ENCODE data around the gene DAZAP2.
"Not testable (repeated sequence)": the region's sequence is repeated elsewhere in the genome, so short reads cannot be mapped to it uniquely, and the experiment has no call there.

The DAZAP2 gene

DNA sequence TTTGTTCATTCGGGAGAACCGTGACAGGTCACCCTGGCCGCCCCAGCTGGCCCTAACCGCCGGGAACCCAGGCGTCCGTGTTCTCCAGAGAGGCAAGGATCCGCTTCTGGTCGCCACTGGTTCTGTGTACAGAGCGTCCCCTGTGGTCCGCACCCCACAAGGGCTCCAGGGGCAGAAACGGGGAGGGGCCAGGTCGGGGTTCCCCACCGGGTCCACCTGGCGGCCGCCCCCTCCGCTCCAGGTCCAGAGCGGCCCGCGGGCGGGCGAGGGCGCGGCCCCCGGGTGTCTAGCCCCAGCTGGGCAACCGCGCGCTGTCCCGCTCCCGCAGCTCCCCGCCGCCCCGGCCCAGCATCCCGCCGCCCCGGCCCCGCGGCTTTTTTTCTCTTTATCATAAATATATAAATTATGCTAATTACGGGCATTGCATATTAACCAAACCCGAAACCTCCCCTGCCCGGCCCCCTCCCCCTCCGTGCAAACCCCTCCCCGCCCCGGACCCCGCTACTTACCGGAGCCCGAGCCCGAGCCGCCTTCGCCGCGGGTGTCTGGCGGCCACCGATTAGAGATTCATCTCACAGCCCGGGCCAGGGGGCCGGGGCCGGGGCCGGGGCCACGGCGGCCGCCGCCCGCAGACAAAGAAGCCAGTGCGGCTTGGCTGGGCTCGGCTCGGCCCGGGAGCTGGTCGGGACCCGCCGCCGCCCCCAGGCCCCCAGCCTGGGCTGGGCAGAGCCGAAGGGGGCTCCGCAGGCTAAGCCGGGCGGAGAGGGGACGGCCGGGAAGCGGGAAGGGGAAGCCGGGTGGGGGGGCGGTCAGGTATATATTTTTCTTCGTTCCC, 21.3 kb upstream of the DAZAP2 start:
- no peak for DNase-seq (ENCODE audit: low read depth)

DNA sequence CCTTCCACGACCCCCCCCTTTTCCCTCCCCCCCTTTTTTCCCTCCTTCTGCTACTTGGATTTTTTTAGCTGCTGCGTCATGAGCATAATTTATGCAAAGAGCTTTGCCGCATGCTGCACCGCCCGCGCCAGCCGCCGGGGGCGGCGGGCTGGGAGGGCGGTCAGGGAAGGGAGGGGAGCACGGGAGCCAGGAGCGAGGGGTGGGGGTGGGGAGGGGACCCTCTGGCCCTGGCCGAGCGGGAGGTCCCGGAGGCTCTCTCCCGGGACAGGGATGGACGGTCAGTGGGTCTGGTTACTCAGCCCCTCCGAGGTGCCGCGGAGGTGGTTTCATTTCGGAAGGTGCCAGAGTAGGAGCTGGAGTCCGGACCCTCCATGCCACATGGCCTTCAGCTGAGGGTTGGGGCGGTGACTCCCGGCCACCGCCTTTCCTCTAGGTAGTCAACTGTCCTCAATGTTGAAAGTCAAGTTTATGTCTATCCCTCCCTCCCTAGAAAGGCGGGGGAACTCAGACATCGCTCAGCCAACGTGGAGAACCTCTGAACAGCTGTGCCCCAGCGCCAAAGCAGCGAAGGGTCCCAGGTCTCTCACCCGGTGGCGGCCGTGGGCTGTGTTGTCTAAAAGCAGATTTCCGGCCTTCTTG, 20.5 kb upstream of the DAZAP2 start, which contains the start of gene POU6F1:
Gene POU6F1 (minus strand): TSS at position 95 of the 639 bp plus-strand sequence. CDS start 11,226 bp downstream, outside the sequence.
- DNase-seq (ENCODE audit: low read depth) = peak; percentile 44

DNA sequence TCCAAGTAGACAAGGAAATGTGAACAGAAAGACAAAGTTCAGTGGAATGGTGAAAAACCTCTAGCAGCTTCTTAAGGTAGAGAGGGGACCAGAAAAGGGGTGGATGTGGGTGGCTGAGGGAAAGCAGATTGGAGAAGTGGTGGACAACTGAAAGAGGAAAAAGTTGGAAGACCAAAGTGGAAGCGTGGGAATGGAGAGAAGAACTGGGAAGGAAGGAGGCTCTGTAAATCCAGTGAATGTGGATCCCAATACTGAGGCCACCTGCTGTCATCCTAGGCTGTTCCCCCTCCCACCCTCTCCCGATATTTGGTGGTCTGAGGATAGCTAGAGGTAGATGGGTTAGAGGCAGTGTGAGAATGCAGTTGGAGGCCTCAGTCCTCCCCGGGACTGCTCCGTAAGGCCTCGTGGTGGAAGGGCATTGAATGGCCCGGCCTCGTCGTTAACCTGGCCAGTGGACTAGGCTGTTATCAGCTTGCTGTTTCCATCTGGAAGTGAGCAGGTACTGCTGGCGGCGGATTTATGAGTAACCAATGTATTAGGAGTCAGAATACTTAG, 19.9 kb upstream of the DAZAP2 start:
- no peak for DNase-seq (ENCODE audit: low read depth)

DNA sequence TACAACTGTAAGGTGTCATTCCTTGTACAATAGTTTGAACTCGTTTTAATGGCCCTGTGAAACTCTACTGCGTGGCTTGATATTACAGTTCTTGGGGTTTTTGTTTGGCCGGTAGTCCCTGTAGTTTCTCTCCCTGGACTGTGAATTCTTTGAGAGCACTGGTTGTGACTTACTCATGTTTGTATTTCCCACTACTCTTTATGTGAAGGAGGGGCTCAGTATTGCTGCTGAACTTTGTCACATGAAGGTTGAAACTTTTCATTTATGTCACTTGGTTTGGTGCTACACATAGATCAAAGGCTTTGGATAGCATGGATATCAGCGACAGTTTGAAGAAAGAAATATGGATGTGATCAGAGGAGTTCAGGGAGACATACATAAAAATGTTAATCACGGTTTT, 19.3 kb upstream of the DAZAP2 start:
- no peak for DNase-seq (ENCODE audit: low read depth)

DNA sequence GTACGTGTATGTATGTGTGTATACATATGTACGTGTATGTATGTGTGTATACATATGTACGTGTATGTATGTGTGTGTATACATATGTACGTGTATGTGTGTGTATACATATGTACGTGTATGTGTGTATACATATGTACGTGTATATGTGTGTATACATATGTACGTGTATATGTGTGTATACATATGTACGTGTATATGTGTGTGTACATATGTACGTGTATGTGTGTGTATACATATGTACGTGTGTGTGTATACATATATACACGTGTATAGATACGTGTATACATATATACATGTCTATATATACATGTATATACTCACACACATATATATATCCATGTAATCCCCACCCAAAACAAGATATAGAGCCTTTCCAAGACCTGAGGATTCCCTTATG, 18.8 kb upstream of the DAZAP2 start:
- not testable (repeated sequence) for DNase-seq (ENCODE audit: low read depth)

DNA sequence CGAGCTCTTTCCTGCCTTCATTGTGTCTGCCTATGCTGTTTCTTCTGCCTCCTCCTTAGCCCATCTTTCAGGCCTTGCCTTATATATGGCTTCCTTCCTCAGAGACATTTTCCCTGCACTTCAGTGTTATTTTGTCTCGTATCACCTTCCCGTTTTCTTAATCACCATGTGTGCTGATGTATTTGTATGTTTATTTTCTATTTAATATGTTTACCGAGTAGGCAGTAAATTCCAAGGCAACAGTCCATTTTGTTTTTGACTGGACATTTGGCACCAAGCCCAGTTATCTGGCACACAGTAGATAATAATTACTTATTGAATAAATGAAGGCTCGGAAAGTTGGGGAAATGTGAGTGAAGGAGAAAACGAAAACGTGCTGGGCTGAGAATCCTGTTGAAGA, 16.2 kb upstream of the DAZAP2 start:
- no peak for DNase-seq (ENCODE audit: low read depth)

DNA sequence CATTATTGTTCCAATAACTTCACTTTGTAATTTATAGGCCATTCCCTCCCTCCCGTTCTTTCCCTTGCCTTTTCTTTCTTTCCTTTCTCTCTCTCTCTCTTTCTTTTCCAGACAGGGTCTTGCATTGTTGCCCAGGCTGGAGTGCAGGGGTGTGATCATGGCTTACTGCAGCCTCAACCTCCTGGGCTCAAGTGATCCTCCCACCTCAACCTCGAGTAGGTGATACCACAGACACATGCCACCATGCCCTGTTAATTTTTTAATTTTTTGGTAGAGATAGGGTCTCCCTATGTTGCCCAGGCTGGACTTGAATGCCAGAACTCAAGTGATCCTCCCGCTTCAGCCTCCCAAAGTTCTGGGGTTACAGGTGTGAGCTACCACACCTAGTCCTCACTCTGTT, 14.0 kb upstream of the DAZAP2 start:
- DNase-seq (ENCODE audit: low read depth) = no peak

DNA sequence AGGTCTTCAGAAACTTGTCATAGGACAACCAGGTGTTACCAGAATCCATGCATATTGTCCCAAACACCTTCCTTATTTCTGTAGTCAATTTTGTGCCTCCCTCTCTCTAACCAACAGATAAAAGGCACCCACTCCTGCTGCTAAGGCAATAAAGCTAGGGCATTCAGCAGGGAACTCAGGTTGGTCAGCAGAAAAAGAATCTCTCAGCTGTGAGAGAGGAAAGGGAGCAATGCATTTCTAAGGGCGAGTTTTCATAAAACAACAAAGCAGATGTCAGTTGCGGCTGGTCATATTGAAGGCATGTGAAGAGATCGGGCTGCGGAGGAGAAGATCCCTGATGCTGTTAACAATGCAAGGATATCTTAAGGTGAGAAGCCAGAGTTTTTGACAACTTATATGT, 13.4 kb upstream of the DAZAP2 start:
- no peak for DNase-seq (ENCODE audit: low read depth)

DNA sequence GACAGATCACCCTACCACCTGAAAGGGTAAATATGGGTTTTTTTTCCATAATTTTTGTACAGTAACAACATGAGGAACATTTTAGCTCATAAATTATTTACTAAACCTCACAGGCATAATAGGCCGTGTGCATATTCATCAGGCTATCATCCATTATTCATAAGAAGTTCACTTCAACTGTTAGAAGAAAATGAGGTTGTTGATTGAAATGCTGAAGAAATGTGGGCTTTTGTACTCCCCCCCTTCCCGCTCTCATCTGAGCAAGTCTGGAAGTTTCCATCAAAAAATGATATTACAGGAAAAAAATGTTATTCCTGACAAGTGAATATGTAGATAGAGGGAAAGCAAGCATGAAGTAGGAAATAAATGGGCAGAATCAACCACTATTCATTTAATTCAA, 12.9 kb upstream of the DAZAP2 start:
- DNase-seq (ENCODE audit: low read depth) = no peak

DNA sequence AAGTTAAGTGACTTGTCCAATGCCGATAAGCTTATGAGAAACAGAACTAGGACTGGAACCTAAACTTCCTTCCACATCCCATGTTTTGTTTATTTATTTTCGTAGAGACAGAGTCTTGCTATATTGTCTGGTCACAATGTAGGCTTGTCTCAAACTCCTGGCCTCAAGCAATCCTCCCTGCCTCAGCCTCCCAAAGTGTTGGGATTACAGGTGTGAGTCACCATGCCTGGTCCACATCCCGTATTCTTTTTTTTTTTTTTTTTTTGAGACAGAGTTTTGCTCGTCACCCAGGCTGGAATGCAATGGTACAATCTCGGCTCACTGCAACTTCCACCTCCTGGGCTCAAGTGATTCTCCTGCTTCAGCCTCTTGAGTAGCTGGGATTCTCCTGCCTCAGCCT, 11.5 kb upstream of the DAZAP2 start:
- DNase-seq (ENCODE audit: low read depth) = not testable (repeated sequence)

DNA sequence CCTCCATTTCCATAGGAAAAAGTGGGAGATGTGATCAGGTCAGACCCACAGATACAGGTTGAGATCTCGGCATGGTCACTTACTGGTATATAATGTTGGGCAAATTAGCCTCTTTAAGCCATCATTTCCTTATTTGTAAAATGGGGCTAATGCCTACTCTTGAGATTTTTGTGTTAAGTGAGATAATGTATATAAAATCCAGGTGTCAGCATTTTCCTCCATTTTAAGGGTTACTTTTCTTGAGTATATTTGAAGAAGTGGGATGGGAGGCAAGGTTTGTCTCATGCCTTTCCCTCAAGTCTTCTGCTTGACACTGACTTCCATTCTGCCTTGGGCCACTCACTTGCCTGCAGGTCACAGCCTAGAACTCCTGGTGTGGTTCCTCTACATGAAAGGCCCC, 10.7 kb upstream of the DAZAP2 start:
- no peak for DNase-seq (ENCODE audit: low read depth)

DNA sequence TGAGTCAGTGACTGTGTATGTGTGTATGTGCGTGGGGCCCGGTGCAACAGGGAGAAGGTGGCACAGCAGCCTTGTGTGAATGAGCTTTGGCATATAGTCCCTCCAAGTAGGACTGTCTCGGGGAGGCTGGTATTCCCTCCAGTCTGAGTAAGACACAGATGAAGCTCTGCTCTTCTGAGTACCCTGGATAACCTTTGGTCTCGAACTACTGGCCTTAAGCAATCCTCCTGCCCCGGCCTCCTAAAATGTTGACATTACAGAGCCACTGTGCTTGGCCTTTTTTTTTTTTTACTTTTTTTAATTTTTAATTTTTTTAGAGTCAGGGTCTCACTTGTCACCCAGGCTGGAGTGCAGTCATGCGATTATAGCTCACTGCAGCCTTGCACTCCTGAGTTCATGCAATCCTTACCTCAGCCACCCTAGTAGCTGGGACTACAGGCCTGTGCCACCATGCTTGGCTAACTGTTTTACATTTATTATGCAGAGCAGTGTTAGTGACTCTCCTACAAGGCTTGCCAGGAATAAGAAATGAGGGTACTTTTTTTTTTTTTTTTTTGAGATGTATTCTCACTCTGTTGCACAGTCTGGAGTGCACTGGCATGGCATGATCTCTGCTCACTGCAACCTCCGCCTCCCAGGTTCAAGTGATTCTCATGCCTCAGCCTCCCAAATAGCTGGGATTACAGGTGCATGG, 9.4 kb upstream of the DAZAP2 start:
- no peak for DNase-seq (ENCODE audit: low read depth)

DNA sequence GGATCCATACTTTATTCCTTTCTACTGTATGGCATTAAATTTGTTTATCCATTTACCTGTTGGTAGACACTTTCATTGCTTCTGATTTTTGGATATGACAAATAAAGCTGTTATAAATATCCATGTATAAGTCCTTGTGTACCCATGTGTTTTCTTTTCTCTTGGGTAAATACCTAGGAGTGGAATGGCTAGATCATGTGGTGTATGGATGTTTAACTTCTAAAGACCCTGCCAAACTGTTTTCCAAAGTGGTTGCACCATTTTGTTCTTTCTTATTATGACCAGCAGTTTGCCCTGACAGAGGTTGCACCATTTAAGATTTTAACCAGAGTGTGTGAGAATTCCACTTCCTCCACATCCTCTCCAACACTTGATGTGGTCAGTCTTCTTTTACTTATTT, 6.0 kb upstream of the DAZAP2 start:
- no peak for DNase-seq (ENCODE audit: low read depth)

DNA sequence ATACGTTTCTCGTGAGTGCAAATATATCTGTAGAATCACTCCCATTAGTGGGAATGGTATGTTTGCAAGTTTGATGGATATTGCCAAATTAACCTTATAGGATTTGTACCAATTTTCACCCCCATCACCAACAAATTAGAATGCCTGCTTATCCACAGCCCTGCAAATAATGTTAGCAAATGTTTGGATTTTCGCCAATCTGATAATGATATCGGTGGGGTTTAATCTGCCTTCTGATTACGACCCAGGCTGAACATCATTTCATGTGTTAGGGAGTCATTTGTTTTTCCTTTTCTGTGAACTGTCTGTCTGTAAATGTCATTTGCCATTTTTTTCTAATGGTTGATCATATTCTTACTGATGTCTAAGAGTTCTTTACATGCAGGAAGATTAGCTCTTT, 4.1 kb upstream of the DAZAP2 start:
- DNase-seq (ENCODE audit: low read depth) = no peak

DNA sequence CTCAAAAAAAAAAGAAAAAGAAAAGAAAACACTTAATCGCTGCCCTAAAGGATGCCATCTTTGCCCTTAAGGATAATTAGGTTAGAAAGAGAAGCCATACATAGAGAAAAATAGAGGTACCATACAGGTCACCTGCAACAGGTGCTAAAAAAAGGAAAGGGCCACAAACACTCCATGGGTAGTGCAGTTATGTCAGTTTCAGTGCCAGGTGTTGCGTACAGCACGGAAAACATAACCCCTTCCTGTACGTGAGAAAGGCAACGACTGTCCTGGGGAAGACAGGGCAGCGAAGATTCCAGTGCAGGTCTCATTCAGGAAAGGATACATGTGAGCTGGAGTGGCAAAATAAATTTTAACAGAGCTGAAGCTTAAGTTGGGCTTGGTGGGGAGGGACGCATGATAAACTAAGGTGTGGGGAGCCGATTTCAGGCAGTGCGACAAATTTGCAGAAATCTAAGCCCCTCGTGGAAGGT, 553 bp upstream of the DAZAP2 start:
- DNase-seq (ENCODE audit: low read depth) = no peak

DNA sequence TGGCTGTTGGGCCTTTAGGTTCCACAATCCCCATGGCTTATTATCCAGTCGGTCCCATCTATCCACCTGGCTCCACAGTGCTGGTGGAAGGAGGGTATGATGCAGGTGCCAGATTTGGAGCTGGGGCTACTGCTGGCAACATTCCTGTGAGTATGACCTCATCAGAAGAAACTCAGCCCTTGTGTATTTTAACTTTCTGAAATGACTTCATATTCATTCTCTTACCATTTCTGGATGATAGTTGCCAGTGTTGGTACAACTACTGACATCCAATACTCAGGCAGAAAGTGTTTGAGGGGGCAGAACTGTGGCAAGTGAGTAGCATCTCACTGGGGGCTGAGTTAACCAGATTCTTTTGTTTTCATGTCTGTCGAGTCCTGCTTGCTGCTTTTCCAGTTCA, 2.3 kb downstream of the DAZAP2 start:
- DNase-seq (ENCODE audit: low read depth) = no peak

DNA sequence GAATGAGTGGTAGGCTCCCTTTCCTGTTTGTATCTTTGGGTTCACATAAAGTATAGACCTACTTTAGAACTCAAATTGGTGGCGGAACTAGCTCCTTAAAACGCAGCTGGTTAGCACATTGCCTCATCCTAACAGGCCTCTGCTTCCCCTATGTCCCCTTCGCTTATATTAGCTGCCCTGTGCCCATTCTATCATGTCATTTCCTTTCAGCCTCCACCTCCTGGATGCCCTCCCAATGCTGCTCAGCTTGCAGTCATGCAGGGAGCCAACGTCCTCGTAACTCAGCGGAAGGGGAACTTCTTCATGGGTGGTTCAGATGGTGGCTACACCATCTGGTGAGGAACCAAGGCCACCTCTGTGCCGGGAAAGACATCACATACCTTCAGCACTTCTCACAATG, 3.5 kb downstream of the DAZAP2 start:
- no peak for DNase-seq (ENCODE audit: low read depth)

DNA sequence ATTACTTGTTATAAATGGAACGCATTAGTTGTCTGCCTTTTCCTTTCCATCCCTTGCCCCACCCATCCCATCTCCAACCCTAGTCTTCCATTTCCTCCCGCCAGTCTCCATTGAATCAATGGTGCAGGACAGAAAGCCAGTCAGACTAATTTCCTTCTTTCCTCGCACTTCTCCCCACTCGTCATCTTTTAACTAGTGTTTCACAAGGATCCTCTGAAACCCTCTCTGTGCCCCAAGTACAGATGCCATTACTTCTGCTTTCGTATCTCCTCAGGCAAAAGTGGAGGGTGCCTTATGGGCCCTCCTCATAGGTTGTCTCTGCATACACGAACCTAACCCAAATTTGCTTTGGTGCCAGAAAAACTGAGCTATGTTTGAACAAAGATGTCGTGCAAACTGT, 4.2 kb downstream of the DAZAP2 start:
- no peak for DNase-seq (ENCODE audit: low read depth)

DNA sequence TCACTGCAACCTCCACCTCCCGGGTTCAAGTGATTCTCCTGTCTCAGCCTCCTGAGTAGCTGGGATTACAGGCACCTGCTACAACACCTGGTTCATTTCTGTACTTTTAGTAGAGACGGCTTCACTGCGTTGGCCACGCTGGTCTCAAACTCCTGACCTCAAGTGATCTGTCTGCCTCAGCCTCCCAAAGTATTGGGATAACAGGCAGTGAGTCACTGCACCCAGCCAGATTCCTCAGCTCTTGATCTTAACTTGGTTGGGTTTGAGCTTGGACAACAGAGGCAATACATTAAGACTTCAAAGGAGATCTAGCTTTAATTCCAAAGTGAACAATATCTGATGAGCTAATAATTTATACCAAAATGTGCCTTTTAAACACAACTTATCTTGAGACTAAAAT, 5.6 kb downstream of the DAZAP2 start:
- no peak for DNase-seq (ENCODE audit: low read depth)

DNA sequence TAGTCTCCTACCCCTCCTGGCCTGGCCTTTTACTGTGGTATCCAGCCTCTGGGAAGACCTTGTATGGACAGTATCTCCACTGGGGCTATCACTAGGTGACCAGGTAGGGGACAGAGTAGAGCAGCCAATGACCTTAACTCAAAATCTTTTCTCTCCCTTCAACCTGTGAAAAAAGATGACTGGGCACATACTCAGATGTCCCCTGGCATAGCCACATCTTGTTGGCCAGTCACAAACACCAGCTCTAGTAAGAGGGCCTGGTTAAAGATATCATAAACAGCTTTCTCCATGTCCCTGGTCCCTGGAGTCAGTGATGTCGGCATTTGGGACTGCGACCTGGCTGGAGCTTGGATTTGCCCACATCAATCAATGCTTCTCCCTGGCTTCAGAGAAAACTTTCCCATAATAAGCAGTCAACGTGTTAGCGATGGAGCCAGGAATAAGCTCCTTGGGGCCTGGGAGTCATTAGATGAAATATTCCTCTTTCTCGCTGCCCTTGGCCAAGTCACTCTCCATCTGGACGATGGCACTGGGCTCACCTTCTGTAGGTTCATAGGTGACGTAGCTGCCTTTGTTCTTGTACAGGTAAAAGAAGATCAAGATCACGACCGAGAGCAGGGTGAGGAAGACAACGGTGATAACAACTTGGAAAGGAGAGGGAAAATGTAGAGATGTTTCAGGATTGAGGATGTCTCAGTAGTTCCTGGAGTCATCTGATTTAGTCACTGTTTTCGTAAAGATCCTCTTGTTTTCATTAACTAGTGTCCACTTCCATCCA, 7.0 kb downstream of the DAZAP2 start:
- no peak for DNase-seq (ENCODE audit: low read depth)

DNA sequence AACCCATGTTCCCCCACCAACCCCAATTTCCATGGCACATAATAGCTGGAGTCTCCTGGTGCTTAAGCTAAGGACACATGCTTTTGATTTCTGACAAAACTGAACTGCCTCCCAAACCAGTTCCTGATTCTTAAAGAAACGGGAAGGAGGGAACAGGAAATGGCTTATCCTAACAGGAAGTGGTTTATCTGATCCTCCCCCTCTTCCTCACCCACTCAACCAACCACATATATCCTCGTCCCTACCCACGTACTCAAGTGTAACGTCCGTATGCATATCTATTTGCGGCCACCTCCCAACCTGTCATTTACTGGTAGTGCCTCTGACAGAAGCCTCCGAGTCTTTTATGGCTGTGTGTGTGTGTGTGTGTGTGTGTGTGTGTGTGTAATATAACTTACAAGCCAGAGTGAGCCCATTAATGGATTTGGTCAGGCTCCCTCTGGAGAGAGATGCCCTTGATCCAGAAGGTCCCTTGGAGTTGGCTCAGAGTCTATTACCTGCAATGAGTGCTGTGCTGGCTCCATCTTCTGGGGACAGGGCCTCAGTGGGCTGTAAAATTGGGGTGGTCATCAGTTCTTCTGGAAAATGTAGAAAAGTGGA, 7.7 kb downstream of the DAZAP2 start:
- no peak for DNase-seq (ENCODE audit: low read depth)
